Prostate gland (tissue), 2 donors: ENCODE measurements around the gene FHL3. TPM values are rescaled to one million over a fixed set of nuclear protein-coding genes. Genes with fewer than 3 reads are reported as not detected.
A peak's percentile ranks its signal among the peaks of the same experiment; 100 is the strongest.

Source experiments
- DNase-seq: peaks from one replicate; pipeline ENCODE4 v3.0.0-alpha.2; 2019; ENCODE audit warnings: low spot score
- H3K27ac ChIP-seq, 2 donors: fragments of 200-600 bp; sonication (generic); 2 replicates each; pipeline ENCODE4 v1.5.1; 2017 to 2019
- H3K27me3 ChIP-seq: fragments of 200-600 bp; sonication (generic); replicated peaks from 2 replicates; pipeline ENCODE4 v1.5.1; 2019; ENCODE audit not compliant: insufficient read depth
- H3K36me3 ChIP-seq, 2 donors: fragments of 200-600 bp; sonication (generic); 1 replicate in 1 of 2; 2 replicates in 1 of 2; pipeline versions ENCODE4 v1.5.1 to v1.8.1; 2017 to 2019
- H3K4me1 ChIP-seq: fragments of 200-600 bp; sonication (generic); replicated peaks from 2 replicates; pipeline ENCODE4 v1.5.1; 2019
- H3K4me3 ChIP-seq, 2 donors: fragments of 200-600 bp; sonication (generic); 2 replicates each; pipeline ENCODE4 v1.5.1; 2017 to 2019
- H3K9me3 ChIP-seq: fragments of 200-600 bp; sonication (generic); 2 replicates; pipeline ENCODE4 v1.5.1; 2017
- POLR2A ChIP-seq: fragments of 450-650 bp; IDR thresholded peaks from one replicate; pipeline ENCODE4 v1.6.1; 2016; ENCODE audit warnings: antibody characterized with exemption, mild to moderate bottlenecking
- POLR2AphosphoS5 ChIP-seq: sonication (generic); formaldehyde crosslinking; IDR thresholded peaks from one replicate; pipeline ENCODE4 v1.6.1; 2017; ENCODE audit warnings: antibody characterized with exemption
- WGBS: methylation state at CpG from one replicate; pipeline ENCODE4 v1.1.5; 2018; 5-methylcytosine and 5-hydroxymethylcytosine counted together
- intact Hi-C: fragments of 100-400 bp; cut with DNase I; formaldehyde crosslinking; loops from one replicate; pipeline ENCODE4 v1.14.2; 2022
- total RNA-seq, 2 donors: library from RNA; depleted of rRNA; stranded (reverse); fragments of >200 nt; gene quantifications; one replicate each; pipeline ENCODE4 v1.1.0, GENCODE V29; 2016
- TF ChIP-seq, protein P1 (sequence below), 4 experiments: fragments of 200-600 bp in 2 of 4; fragments of 450-650 bp in 2 of 4; sonication (generic) in 2 of 4; IDR thresholded peaks; 1 replicate in 3 of 4; 2 replicates in 1 of 4; pipeline ENCODE4 v1.5.1; 2016 to 2019; ENCODE audit warnings: antibody characterized with exemption in 4 of 4, mild to moderate bottlenecking in 2 of 4, moderate library complexity in 2 of 4

The FHL3 gene
- total RNA-seq, 2 donors from 2014 or later: 14.2 to 40.6 TPM

DNA sequence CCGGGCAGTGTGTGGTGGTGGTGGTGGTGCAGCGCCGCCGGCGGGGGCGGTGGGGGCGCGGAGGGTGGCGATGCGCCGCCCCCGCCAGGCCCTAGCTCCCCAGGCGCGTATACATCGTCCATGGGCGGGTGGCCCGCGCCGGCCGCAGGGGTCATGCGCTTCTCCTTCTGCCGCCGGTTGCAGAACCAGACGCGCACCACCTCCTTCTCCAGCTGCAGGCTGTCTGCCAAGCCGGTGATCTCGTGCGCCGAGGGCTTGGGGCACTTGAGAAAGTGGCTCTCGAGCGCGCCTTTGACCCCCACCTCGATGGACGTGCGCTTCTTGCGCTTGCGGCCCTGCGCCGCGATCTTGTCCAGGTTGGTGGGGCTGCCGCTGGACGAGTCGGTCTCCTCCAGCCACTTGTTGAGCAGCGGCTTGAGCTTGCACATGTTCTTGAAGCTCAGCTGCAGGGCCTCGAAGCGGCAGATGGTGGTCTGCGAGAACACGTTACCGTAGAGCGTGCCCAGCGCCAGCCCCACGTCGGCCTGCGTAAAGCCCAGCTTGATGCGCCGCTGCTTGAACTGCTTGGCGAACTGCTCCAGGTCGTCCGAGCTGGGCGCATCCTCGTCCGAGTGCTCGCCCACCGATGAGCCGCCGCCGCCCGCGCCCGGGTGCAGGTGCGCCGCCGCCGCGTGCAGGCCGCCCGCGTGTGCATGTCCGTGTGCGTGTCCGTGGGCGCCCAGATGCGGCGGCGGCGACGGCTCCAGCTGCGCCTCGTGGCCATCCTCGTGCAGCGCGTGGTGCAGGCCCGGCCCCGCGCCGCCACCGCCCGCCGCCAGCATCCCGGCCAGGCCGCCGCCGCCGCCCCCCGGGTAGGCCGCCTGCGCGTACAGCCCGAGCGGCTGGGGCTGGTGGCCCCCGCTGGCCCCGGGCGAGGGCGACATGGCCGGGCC lies 40.4 kb upstream of the FHL3 start:
- no peak for TF ChIP-seq POLR2A
- TF ChIP-seq POLR2AphosphoS5: no peak
- TF ChIP-seq, protein P1, sequence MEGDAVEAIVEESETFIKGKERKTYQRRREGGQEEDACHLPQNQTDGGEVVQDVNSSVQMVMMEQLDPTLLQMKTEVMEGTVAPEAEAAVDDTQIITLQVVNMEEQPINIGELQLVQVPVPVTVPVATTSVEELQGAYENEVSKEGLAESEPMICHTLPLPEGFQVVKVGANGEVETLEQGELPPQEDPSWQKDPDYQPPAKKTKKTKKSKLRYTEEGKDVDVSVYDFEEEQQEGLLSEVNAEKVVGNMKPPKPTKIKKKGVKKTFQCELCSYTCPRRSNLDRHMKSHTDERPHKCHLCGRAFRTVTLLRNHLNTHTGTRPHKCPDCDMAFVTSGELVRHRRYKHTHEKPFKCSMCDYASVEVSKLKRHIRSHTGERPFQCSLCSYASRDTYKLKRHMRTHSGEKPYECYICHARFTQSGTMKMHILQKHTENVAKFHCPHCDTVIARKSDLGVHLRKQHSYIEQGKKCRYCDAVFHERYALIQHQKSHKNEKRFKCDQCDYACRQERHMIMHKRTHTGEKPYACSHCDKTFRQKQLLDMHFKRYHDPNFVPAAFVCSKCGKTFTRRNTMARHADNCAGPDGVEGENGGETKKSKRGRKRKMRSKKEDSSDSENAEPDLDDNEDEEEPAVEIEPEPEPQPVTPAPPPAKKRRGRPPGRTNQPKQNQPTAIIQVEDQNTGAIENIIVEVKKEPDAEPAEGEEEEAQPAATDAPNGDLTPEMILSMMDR (IDR thresholded peaks at IDR 0.05): no peak
- 3% methylated on average over 56 of the region's 115 CpGs for WGBS
- Histone ChIP-seq H3K27me3 (peaks cover 36% of the 10 kb centered on the region), H3K27ac (no peak overlapping the region), H3K36me3 (no peaks in the 10 kb centered on the region), H3K9me3 (no peaks in the 10 kb centered on the region), H3K4me3 (peak overlapping the region in 1 of 2 donors; percentile 44), H3K4me1 (no peaks in the 10 kb centered on the region)
- intact Hi-C loops: no loop called here
- no peak for DNase-seq

DNA sequence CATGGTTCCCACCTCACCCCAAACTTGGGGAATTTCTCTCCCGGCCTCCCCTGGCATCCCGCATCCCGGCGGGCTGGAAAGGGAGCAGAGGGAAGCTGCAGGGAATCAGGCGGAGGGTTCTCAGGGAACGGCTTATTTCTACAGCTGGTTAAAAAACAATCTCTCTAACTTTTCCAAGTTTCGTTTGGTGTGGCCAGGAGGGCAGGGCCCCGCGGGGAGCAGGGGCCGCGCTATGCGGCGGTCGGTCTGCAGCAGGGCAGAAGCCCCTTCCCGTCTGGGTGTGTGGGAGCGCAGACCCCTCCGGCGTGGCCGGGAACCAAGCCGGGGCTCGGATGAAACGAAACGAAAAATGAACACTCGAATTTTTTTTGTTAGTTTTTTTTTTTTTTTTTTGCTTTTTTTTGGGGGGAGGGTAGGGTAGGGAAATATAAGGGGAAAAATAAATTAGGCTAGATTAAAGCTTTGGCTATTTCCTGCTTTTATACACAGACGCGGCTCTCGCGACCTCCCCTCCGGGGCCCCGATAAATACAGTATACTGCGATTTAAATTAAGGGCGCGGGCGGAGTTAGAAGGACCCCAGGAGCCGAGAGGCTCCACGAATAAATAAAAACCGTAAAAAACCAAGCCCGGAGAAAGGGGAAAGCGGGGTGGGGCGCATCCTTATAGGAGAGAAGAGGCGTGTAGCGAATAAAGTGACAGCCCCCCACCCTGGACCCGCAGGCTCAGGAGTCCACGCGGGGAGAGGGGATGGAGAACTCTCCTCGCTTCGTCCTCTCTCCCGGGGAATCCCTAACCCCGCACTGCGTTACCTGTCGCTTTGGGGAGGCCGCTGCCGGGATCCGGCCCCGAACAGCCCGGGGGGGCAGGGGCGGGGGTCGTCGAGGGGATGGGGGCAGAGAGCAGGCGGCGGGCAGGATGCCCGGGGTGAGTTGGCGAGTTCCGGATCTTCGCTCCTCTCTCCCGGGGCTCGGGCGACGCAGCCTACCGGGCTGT lies 39.2 kb upstream of the FHL3 start:
- TF ChIP-seq POLR2AphosphoS5: no peak
- TF ChIP-seq, protein P1 (IDR thresholded peaks at IDR 0.05): no peak
- no peak for TF ChIP-seq POLR2A
- Histone ChIP-seq H3K27me3 (peaks cover 34% of the 10 kb centered on the region), H3K4me1 (no peaks in the 10 kb centered on the region), H3K4me3 (no peak overlapping the region), H3K27ac (no peak overlapping the region), H3K36me3 (no peaks in the 10 kb centered on the region), H3K9me3 (no peaks in the 10 kb centered on the region)
- no peak for DNase-seq
- intact Hi-C loops: no loop called here
- 11% methylated on average over 70 of the region's 70 CpGs for WGBS

DNA sequence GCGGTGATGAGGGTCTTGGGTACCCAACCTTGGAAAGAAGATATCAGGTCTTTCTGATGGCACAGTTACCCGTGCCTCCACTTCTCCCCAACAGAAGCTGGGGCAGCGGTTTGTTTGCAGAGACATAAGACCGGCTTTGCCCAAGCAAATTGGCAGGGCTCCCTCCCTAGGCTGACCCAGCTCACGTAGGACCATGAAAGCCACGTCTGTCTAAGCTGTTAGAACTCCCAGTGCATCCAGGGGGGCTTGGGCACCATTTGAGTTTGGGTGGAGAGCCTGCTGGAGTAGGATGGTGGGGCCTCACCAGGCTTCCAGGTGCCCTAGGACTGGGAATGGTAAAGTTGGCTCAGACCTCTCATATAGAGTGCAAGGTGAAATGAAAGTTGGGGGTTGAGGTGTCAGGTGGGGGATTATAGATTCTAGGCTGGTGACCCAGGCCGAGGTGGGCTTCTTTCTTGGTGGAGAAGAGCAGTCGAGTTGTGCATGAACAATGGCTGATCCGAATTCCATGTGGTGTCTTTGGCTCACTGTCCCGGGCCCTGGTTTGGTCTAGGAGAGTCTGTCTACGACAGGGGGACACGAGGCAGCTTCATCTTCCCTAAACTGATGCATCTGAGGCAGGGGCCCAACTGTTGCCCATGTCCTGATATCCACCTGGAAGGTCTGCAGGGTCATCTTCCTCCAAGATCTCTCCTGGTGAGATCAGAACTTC lies 37.9 kb upstream of the FHL3 start:
- H3K27me3 ChIP-seq: peaks cover 37% of the 10 kb centered on the region
- DNase-seq: no peak
- intact Hi-C loops: no loop called here
- H3K9me3 ChIP-seq: no peaks in the 10 kb centered on the region
- TF ChIP-seq POLR2A: no peak
- TF ChIP-seq POLR2AphosphoS5: no peak
- TF ChIP-seq, protein P1 (IDR thresholded peaks at IDR 0.05): no peak
- WGBS: 92% methylated on average over 12 of the region's 12 CpGs
- no peak overlapping the region for H3K27ac ChIP-seq
- H3K36me3 ChIP-seq: no peaks in the 10 kb centered on the region
- no peak overlapping the region for H3K4me3 ChIP-seq
- no peaks in the 10 kb centered on the region for H3K4me1 ChIP-seq

DNA sequence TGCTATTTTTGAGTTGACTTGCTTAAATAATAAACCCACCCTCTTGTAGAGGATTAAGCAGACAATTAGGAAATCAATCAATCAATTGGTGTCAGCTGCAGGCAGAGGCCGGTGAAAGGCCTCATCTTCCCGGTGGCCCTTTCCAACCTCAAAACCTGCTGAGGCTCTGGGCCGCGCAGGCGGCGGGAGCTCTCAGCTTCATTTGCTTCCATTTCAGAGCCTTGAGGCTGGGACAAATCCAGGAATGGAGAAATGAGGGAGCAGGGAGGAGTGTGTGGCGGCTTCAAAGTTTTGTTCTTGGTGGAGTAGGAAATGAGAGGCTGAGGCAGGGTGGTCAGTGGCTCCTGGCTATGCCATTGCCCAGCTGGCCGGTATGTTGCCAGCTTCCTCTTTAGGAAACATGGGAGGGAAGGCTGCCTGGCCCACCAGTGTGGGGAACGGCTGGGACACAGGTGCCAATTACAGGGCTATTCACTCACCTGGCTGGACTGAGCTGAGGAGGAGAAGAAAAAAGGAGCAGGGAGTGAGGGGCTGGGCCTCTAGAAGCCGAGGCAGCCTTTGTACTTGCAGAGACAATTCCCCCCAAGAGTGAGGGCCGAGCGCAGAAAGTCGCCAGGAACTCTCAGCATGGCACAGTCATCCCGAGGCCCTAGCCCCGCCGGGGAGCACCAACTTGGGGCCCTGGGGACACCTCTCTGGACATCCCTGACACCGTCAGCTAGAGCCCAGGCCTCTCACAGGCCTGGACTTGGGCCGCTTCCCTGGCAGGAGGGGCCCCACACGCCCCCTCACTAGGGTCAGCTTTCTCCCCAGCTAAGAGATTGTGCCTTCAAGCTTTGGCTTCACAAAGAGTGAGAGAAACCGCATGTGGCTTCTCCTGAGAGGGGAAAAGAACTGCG lies 36.9 kb upstream of the FHL3 start:
- no peak for DNase-seq
- Histone ChIP-seq H3K36me3 (no peaks in the 10 kb centered on the region), H3K4me1 (no peaks in the 10 kb centered on the region), H3K27me3 (peaks cover 37% of the 10 kb centered on the region), H3K27ac (no peak overlapping the region), H3K9me3 (no peaks in the 10 kb centered on the region), H3K4me3 (no peak overlapping the region)
- intact Hi-C loops: no loop called here
- TF ChIP-seq, protein P1 (IDR thresholded peaks at IDR 0.05): no peak
- TF ChIP-seq POLR2AphosphoS5: no peak
- TF ChIP-seq POLR2A: no peak
- 87% methylated on average over 21 of the region's 21 CpGs for WGBS
